DMS79 treated with DMSO at 0.1 percent for 48 hours (cell line): ENCODE results near the gene TEX22.

Source experiments
- DNase-seq: peaks from one replicate; lab custom pipeline; 2025; lab: John Stamatoyannopoulos, UW

The TEX22 gene

DNA sequence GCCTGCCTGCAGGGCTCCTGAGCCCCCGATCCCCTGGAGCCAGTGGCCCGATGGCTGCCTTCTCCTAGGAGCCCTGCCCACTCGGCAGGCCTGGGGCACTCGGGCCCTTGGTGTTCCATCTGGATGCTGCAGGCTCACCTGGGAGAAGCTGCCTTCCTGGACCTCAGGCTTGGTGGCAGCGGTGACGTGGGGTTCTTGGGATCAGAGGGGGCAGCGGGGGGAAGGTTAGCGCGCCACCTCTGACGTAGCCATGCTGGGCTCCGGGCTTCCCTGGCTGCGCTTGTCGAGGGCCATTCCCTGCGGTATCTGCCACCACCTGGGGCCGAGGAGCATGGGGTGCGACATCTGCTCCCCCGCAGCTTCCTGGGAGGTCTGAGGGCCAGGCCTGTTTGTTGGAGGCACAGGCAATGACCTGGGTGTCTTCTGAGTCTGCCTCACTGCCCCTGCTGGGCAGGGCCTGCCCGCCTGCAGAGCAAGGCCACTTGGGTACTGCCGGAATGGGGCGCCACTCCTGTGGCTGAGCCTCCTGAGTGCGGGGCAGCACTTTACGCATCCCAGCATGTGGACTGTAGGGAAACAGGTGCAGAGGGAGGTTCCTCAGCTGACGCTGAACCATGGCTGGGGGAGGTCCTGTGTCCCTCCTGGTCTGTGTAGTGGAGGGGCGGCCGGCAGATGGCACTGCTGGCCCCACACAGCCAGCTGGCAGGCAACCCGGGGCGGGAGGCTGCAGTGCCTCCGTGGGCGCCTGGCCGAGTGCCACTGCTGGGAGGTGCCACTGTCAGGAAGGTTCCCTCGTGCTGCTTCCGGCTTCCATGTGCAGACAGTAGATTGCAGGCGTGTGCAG is 41.6 kb downstream of the TEX22 start:
- DNase-seq = no peak

DNA sequence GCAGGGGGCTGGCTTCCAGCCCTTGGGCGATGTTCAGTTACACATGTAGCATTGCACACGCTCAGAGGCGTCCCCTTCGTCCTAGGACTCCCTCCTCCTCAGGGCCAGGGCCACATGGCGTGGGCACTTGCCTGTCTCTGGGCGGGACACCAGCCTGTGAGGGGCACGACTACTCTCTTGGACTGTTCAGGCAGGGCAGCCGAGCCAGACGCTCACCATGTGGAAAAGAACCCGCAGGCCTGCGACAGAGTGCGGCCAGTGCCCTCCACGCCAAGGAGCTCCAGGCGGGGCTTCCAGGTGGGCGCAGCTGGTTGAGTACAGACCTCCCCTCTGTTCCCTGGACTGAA is 42.2 kb downstream of the TEX22 start:
- no peak for DNase-seq

DNA sequence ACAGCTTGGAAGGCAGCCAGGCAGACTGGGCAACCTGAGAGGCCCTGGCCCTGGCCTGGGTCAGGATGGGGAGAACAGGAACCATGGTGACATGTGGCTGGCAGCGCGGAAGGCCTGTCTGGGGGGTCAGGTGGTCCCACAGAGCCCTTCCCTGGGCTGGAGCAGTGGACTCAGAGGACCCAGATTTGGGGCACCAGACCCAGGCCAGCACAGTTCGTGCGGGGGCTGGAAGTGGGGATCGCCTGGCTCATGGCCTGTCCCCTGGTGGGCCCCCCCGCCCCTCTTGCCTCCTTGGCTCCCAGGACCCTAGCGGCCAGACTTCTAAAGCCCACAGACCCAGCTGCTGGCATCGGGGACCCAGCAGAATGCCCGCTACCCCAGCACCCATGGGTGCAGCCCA is 42.7 kb downstream of the TEX22 start:
- DNase-seq = no peak

DNA sequence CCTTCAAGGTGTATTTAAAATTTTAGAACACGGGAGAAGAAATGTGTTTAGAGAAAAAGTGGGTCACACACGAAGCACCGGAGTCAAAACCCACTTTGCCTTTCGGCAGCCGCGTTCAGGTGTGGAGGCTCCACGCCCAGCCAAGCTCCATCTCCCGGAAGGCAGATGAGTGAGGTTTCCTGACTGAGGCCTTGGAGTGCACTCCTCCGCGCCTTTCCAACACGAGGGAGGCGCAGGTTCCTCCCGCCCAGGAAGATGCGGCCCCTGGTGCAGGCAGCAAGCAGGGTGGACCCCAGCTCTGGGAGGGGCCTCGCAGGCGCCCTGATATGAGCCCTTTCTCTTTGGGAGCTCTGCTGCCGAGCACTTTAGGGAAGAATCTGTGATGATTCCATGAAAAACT is 43.8 kb downstream of the TEX22 start:
- DNase-seq = no peak

DNA sequence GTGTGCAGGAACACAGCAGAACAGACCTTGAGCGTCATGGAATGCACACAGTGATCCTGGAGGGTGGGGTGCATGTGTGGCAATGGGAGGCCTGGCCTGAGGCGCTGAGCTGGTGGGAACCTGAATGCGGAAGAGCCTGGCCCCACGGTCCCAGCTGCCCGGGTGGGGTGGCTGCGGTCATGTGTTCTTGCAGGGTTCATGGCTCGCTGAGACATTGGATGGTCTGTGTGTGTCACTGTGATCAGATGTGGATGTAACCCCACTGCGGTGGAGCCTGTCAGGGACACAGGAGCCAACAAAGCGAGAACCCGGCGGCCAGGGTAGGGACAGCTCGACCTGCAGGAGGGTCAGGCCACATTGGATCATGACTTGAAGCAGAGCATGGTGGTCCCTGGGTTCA is 44.5 kb downstream of the TEX22 start:
- no peak for DNase-seq

DNA sequence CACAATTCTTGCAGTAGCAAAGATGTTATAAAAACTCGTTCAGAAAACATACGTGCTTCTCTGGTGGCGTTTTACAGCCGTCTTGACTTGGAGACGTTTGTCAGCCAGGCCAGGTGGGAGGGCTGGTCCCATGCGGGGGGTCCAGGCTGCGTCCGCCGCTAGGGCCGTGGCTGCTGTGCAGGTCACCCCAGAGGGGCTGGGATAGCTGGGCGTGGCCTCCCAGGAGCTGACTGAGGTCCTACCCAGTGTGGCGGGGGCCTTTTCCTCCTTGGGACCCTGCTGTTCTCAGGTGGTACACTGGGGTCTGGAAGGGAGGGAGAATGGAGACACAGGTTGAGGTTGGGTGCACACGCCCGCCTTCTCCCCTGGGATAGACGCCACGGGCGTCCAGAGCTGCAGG is 46.5 kb downstream of the TEX22 start:
- DNase-seq = no peak

DNA sequence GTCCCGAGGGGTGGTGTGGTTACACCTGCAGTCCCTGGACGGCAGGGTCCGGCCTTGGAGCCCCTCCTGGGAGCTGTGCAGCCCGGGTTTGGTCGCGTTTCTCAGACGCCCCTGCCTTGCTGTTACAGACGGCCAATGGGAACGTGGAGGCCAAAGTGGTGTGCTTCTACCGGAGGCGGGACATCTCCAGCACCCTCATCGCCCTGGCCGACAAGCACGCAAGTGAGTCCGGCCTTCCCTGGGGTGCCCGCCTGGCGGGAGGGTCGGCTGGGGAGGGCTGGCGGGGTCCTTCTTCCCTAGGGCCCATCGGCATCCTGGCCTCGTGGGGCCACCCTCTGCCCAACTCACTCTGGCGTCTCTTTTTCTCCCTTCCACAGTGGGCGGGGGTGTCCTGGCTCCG is 47.0 kb downstream of the TEX22 start:
- DNase-seq = no peak

DNA sequence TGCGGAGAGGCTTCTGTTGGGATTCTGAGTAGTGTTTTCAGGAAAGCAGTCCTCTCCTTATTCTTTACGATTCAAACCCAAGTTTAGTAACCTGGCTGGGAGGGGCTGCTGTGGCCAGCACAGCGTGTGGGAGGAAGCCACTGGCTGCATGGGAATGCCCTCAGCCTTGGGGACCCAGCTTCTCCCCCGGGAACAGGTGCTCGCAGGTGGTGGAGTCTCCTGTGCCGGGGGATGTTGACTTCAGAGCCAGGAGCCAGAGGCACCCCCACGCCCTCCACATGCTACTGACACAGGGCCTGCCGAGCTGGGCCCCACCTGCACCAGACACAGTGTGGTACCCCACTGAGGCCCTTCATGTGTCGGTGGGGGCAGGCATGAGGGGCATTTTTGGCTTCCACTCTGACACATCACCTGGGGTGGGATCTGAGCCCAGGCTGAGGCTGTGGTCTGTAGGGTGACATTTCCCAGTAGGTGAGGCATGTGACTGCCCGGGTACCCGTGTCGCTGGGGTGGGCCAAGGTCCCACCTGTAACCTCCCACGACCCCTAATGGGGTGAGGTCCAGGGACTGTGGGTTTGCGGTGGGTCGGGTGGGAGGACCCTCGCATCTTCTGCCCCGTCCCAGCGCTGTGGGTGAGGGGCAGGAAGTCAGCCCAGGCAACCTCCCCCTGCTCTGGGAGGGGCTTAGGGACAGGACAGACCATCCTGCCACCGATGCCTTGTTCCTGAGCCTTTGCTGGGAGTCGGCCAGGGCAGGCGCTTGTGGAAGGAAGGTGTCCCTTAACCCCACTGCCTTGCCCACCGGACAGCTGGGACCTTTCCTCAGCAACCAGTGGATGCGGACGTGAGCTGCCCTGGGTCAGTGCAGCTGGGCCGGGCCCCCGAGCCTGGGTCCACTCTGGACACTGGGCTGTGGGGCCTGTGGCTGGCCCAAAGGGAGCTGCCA is 47.8 kb downstream of the TEX22 start:
- no peak for DNase-seq

DNA sequence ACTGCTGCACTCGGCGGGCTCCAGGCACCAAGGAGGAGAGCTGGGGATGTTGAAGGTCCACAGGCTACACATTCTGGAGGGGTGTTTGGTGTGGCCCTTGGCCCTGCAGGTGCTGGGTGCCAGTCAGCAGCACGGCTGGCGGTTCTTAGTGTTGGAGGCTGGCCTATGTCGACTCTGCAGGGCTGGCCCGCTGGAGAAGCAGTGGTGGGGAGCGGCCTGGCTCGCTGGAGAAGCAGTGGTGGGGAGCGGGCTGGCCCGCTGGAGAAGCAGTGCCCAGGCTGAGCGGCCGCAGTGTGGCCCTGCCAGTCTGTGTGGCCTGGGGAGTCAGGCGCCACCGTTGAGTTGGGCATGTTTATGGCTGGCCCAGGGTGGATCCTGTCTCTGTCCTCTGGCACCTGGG is 48.6 kb downstream of the TEX22 start:
- no peak for DNase-seq

DNA sequence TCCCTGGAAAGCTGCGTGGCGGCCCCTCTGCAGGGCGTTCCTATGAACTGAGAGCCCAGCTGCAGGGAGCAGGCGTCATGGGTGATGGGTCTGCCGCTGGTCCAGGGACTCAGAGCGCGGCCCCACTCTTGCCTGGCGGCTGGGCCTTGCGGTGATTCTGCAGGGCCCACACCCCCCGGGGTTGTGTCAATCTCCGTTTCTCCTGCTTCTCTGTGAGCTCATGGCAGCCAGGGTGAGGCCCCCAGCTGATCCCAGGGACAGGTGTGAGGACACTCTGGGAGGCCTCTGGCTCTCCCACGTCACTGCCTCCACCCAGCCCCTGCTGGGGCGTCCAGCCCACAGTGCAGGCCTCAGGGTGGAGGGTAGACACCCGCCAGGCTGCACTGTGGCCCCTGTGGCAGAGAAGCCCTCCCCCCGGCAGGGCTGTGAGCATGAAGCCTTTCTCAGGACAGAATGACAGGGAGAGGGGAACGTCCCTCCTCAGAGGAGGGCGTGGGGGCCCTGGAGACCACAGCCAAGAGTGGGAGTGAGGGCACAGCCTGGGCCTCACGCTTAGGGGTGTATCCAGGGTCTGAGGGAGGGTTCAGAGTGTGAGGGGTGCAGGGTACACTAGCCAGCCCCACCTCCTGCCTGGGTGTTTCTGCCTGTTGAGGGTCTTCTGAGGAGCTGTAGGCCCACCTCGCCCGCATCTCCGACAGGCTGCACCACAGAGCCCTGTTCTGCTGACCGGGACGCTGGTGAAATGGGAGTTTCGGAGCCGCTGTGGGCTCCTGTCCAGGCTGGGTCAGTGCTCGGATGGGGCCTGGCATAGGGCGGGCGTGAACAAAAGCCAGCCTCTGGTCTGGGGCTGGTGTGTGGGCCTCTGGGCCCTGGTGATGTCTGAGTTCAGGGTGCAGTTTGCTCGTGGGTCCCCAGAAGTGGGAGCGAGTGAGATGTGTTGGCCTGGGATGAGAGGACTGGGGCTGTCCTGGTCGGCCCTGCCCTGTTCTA is 49.6 kb downstream of the TEX22 start:
- DNase-seq = no peak

DNA sequence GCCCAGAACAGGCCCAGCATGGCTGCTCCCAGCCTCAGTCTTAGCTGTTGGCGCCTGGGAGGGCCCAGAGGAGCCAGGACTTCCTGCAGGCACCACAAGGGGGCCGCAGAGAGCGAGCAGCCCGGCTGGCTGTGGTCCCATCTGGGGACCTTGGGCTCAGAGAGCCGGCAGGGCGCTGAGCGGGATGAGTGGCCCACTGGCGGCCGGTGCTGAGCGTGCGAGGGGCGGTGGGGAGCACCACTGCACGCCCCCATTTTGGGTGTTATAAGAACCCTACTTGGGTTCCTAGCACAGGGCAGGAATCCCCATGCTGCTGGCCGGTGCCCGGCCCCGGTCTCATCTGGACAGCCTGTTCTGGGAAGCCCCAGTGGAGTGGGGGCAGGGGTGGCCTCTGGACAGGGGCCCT is 50.4 kb downstream of the TEX22 start:
- DNase-seq = peak; percentile 16

DNA sequence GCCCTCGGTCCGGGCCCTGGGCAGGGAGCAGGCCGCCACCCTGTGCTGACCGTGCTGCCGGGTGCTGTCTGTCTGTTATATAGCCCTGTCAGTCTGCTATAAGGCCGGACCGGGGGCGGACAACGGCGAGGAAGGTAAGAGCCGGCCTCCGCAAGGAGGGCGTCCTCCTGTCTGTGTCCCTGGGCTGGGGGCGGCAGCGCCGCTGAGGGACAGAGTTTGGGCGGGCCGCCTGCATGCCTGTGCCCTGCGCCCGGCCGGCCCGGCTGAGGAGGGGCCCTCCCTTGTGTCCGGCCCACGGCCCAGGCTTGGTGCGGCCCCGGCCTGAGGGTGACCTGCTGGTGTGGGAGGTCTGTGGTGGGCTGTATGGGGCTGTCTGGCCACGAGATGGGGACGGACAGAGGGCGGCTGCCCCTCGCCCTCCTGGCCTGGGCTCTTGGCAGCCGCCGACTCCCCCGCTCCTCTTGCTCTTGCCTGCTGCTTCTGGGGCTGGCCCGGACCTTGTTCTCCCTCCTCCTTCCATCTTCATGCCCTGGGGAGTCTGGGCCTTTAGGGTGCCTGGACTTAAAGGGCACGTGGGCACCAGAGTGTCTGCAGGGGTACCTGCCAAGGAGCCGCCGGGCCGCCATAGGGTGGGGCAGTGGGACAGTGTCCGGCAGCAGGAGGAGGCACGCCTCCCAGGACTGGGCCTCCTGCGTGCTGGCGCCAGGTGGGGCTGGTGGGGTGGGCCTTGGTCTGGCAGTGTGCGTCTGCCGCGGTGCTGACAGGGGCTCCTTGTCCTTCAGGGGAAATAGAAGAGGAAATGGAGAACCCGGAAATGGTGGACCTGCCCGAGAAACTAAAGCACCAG is 51.2 kb downstream of the TEX22 start:
- DNase-seq = no peak

DNA sequence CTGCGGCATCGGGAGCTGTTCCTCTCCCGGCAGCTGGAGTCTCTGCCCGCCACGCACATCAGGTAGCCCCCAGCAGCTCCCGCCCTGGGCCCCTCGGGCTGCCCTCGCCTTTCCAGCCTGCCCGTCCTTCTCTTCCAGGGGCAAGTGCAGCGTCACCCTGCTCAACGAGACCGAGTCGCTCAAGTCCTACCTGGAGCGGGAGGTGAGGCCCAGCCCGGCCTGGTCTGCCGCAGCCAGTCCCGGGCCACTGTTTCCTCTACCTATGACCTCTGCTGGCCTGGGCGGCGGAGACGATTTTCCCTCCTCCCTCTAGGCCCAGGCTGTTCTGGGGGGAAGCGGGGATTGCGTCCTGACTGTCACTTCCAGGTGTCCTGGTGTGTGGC is 51.8 kb downstream of the TEX22 start:
- no peak for DNase-seq

DNA sequence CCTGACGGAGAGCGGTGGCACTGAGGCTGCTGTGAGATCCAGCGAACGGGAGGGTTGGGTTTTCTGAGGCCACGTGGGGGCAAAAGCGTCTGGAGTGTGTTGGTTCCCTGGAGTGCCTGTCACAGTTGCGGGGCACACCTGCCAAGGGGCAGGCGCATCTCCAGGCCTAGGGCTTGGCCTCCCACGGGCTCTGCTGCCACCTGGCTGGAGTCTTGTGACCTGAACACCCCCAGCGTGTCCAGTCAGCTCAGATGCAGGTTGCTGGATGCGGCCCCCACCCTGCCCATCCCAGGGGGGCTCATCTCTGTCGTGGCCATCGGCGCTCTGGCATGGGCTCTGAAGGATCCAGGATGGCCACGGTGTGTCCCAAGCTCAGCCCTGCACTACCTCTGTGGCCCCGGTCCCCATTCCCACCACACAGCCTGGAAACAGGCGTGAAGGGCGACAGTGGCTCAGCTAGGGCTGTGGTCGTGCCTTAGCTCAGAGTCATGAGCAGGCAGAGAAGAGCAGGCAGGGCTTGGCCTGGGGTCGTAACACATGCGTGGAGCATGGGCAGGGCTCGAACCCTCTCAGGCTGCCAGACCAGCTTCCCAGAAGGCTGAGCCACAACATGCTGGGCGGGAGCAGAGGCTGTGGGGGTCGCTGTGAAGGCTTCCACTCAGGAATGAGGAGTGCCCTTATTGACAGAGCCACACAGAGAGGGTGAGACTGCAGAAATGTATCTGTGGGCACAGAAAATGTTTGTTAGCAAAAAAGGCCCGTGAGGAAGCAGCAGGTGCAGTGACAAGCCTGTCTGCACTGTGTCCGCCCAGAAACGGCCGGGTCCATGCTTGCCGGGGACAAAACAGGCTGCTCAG is 52.8 kb downstream of the TEX22 start:
- DNase-seq = no peak

DNA sequence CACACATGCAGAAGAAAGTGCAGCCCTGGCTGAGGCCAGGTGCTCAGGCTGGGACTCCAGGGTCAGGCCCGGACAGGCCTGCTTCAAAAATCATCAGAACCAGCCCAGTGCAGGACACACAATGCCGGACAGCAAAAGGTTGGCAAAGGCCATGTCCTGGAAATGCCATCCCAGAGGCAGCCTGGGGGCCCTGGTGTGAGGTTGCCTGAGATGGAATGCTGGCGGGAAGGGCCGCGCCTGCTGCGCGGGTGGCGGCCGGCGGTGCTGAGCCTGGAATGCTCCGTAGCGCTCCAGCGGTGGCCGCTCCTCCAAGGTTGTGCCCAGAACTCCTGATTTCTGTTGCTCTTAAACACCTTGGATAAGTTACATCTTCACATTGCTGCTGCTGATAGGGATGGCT is 54.6 kb downstream of the TEX22 start:
- DNase-seq = no peak

DNA sequence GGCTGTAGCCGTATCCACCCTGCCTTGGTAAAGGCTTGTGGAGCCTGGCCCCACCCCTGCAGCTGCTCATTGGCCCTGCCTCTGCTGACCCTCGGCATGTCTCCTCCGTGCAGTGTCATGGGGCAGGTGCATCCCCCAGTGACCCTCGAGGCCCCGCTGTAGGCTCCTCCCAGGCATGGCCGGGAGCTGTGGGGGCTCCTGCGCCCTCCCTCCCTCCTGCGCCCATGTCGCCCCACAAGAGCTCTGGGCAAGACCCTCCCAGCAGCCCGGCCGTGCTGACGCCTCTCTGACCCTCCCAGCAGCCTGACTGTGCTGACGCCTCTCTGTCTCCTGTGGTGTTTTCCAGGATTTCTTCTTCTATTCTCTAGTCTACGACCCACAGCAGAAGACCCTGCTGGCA is 55.5 kb downstream of the TEX22 start:
- no peak for DNase-seq

DNA sequence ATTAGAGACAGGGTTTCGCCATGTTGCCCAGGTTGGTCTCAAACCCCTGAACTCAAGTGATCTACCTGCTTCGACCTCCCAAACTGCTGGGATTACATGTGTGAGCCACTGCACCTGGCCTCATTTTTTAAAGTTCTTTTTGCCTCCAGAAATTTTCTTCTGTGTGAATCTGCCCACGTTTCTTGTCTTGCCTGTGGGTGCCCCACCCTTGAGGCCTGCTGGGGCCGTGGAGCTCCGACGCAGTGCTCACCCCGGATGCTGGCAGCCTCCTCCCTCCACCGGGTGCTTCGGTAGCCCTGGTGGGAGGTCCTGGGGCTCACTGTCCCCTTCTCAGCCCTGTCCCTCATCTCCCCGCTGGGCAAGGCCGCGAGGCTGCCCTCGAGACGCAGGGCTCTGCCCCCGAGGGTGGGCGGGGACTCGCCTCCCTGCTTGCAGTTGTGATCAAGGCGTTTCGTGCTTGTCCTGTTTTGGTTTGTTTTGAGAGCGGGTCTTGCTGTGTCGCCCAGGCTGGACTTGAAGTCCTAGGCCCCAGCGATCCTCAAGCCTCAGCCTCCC is 56.8 kb downstream of the TEX22 start:
- DNase-seq = no peak

DNA sequence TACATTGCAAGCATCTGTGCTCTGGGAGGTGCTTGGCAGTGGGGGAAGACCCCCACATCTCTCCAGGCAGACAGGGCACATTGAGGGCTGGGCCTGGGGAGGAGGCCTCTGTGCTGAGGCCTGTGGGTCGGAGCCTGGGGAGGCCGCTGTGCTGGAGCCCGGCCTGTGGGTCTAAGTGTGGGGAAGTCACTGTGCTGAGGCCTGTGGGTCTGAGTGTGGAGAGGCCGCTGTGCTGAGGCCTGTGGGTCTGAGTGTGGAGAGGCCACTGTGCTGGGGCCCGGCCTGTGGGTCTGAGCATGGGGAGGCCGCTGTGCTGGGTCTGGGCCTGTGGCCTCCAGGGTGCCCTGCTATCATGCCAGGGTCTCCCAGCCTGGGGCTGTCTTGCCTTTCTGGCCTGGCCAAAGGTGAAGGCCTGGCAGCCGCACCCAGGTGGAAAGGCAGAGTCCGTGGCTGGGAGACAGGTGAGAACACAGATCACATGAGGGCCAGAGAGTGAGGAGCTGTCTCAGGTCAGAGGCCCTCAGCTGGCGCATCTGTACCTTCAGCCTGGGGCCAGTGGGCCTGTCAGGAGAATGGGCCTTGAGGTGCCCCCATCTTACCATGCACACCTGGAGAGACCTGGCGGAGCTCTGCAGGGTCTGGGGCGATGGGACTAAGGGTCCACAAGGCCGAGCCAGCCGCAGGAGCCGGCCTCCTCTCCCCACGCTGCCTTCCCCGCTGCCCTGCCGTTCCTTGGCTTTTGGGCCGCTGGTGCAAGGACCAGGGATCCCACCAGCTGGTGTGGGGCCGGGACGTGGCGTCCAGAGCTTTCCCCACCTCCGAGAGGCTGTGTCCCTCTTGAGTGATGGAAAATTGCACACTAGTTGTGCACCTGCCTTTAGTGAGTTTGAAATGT is 57.7 kb downstream of the TEX22 start:
- no peak for DNase-seq
